NCI-H2227 (cell line): Measurements from ENCODE around the gene TGM6.
"Not testable (repeated sequence)": the region's sequence is repeated elsewhere in the genome, so short reads cannot be mapped to it uniquely, and the experiment has no call there.

Experiments
- DNase-seq: peaks from one replicate; lab custom pipeline; 2025; ENCODE audit not compliant: unreplicated experiment; lab: John Stamatoyannopoulos, UW

The TGM6 gene

GRCh38 chr20:2397595-2398145, 17.0 kb downstream of the TGM6 start:
- DNase-seq = no peak

- DNase-seq = no peak
Measured at GRCh38 chr20:2398449-2398848, 17.7 kb downstream of the TGM6 start.

GRCh38 chr20:2399390-2399789, 18.7 kb downstream of the TGM6 start:
- DNase-seq = no peak

- DNase-seq = no peak
Measured at GRCh38 chr20:2400290-2400689, 19.6 kb downstream of the TGM6 start.

- DNase-seq = no peak
Measured at GRCh38 chr20:2401527-2401926, 20.8 kb downstream of the TGM6 start.

- DNase-seq = no peak
Measured at GRCh38 chr20:2402271-2402980, 21.7 kb downstream of the TGM6 start.

- DNase-seq = no peak
Measured at GRCh38 chr20:2403291-2404052, 22.8 kb downstream of the TGM6 start.

- DNase-seq = no peak
Measured at GRCh38 chr20:2405693-2406065, 25.0 kb downstream of the TGM6 start.

- DNase-seq = not testable (repeated sequence)
Measured at GRCh38 chr20:2407355-2407754, 26.7 kb downstream of the TGM6 start.

GRCh38 chr20:2408111-2408510, 27.4 kb downstream of the TGM6 start:
- no peak for DNase-seq

GRCh38 chr20:2416541-2417212, 36.0 kb downstream of the TGM6 start:
- DNase-seq = no peak

GRCh38 chr20:2417213-2417541, 36.5 kb downstream of the TGM6 start:
- no peak for DNase-seq

GRCh38 chr20:2418388-2418787, 37.7 kb downstream of the TGM6 start:
- no peak for DNase-seq

- DNase-seq = no peak
Measured at GRCh38 chr20:2420510-2420909, 39.8 kb downstream of the TGM6 start.

- peak; percentile 15 for DNase-seq
Measured at GRCh38 chr20:2421247-2421646, 40.5 kb downstream of the TGM6 start.

GRCh38 chr20:2429051-2429450, 48.4 kb downstream of the TGM6 start:
- no peak for DNase-seq

GRCh38 chr20:2430538-2430937, 49.8 kb downstream of the TGM6 start:
- no peak for DNase-seq

GRCh38 chr20:2431185-2431584, 50.5 kb downstream of the TGM6 start:
- DNase-seq = no peak

GRCh38 chr20:2446845-2447244, 66.1 kb downstream of the TGM6 start:
- no peak for DNase-seq

GRCh38 chr20:2449386-2449785, 68.7 kb downstream of the TGM6 start:
- no peak for DNase-seq

- no peak for DNase-seq
Measured at GRCh38 chr20:2451422-2451821, 70.7 kb downstream of the TGM6 start.
